DOHH2 (cell line): Measurements from ENCODE around the gene GPR171.

ENCODE experiments used
- H3F3A ChIP-seq: fragments of 200-600 bp; sonication (generic), shearing (Covaris generic); 2 replicates; pipeline ENCODE4 v1.6.0; 2016; ENCODE audit warnings: antibody characterized with exemption, mild to moderate bottlenecking; ENCODE audit not compliant: control insufficient read depth, insufficient read depth
- H3K27ac ChIP-seq: fragments of 200-600 bp; sonication (generic); 2 replicates; pipeline ENCODE4 v1.5.1; 2014; ENCODE audit warnings: low read depth, mild to moderate bottlenecking, low read length, moderate library complexity
- H3K27me3 ChIP-seq: fragments of 200-600 bp; sonication (generic); 2 replicates; pipeline ENCODE4 v1.6.1; 2014; ENCODE audit warnings: mild to moderate bottlenecking, low read length, mixed read lengths; ENCODE audit not compliant: control insufficient read depth
- H3K36me3 ChIP-seq: fragments of 200-600 bp; sonication (generic); 2 replicates; pipeline ENCODE4 v1.6.1; 2014; ENCODE audit warnings: mild to moderate bottlenecking, low read length, moderate library complexity, mixed read lengths; ENCODE audit not compliant: control insufficient read depth
- H3K4me1 ChIP-seq: fragments of 200-600 bp; sonication (generic); 2 replicates; pipeline ENCODE4 v1.6.1; 2014; ENCODE audit warnings: mild to moderate bottlenecking, low read length, mixed read lengths; ENCODE audit not compliant: control insufficient read depth
- H3K4me2 ChIP-seq: fragments of 200-600 bp; sonication (generic); 2 replicates; pipeline ENCODE4 v1.6.0; 2014; ENCODE audit warnings: mild to moderate bottlenecking, low read length, moderate library complexity
- H3K4me3 ChIP-seq: fragments of 200-600 bp; sonication (generic); 2 replicates; pipeline ENCODE4 v1.5.1; 2014; ENCODE audit warnings: mild to moderate bottlenecking, low read length, mixed read lengths
- H3K79me2 ChIP-seq: fragments of 200-600 bp; sonication (generic); 2 replicates; pipeline ENCODE4 v1.6.1; 2014; ENCODE audit warnings: mild to moderate bottlenecking, low read length, mixed read lengths; ENCODE audit not compliant: control insufficient read depth
- H3K9me2 ChIP-seq: fragments of 200-600 bp; sonication (generic); replicated peaks from 2 replicates; pipeline ENCODE4 v1.6.1; 2014; ENCODE audit warnings: mild to moderate bottlenecking, low read length, mixed read lengths; ENCODE audit not compliant: control insufficient read depth
- H3K9me3 ChIP-seq: fragments of 200-600 bp; sonication (generic); 2 replicates; pipeline ENCODE4 v1.6.1; 2014; ENCODE audit warnings: antibody characterized with exemption, low read length, mixed read lengths; ENCODE audit not compliant: control insufficient read depth, insufficient read depth
- H4K20me1 ChIP-seq: fragments of 200-600 bp; sonication (generic); 2 replicates; pipeline ENCODE4 v1.6.0; 2014; ENCODE audit warnings: low read depth, mild to moderate bottlenecking, antibody characterized with exemption, low read length, moderate library complexity; ENCODE audit not compliant: control insufficient read depth, insufficient read depth
- EZH2phosphoT487 ChIP-seq: fragments of 200-600 bp; sonication (generic); IDR thresholded peaks from 2 replicates; pipeline ENCODE4 v1.6.1; 2017; ENCODE audit warnings: borderline replicate concordance, mild to moderate bottlenecking, antibody characterized with exemption, low read length, moderate library complexity, mixed read lengths
- TF ChIP-seq, protein P1 (sequence below): fragments of 200-600 bp; sonication (generic); IDR thresholded peaks from one replicate; pipeline ENCODE4 v1.5.1; 2014; ENCODE audit warnings: antibody characterized with exemption, mild to moderate bottlenecking, low read depth, low read length; ENCODE audit not compliant: poor library complexity, severe bottlenecking

GPR171 gene

DNA sequence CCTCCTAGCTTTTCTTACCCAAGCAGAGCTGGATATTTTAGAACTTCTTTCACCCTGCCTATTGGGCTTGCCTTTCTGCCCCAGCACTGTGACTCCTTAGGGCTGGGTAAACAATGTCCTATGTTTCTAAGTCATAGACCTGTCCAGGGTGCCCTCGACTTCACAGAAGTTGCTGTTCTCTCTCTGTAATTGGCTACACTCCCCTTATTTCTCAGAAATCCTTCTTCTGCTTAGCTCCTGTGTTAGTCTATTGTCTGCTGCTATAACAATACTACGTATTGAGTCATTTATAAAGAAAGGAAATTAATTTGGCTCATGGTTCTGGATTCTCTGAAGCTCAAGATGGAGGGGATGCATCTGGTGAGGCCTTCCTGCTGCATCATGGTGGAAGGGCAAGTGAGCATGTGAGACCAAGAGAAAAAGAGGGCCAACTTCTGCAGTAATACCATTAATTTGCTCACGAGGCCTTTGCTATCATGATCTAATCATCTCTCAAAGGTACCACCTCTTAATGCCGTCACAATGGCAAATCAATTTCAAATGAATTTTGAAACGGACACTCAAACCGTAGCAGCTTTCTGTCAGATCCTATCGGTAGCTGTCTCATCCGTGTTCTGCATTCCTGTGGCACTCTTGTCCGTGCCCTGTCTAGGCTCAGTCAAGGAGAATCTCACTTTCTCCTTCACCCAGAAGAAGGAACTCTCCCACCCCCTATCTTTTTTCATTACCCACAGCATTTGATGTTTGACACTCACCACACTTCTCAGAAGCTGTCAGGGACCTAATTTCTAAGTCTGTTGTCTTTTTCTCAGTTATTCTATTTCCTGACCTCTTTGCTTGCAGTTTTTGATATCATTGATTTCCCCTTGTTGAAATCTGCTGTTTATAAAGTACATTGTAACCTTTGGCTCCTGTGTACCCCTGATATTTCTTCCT lies 22.3 kb upstream of the GPR171 start:
- no peak overlapping the region for H3K4me2 ChIP-seq
- no peaks in the 10 kb centered on the region for H3K27me3 ChIP-seq
- TF ChIP-seq EZH2phosphoT487: no peak
- TF ChIP-seq, protein P1, sequence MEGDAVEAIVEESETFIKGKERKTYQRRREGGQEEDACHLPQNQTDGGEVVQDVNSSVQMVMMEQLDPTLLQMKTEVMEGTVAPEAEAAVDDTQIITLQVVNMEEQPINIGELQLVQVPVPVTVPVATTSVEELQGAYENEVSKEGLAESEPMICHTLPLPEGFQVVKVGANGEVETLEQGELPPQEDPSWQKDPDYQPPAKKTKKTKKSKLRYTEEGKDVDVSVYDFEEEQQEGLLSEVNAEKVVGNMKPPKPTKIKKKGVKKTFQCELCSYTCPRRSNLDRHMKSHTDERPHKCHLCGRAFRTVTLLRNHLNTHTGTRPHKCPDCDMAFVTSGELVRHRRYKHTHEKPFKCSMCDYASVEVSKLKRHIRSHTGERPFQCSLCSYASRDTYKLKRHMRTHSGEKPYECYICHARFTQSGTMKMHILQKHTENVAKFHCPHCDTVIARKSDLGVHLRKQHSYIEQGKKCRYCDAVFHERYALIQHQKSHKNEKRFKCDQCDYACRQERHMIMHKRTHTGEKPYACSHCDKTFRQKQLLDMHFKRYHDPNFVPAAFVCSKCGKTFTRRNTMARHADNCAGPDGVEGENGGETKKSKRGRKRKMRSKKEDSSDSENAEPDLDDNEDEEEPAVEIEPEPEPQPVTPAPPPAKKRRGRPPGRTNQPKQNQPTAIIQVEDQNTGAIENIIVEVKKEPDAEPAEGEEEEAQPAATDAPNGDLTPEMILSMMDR: no peak
- H3K4me1 ChIP-seq: peaks cover 14% of the 10 kb centered on the region
- H3K4me3 ChIP-seq: no peak overlapping the region
- H4K20me1 ChIP-seq: no peaks in the 10 kb centered on the region
- H3K9me2 ChIP-seq: no peaks in the 10 kb centered on the region
- no peaks in the 10 kb centered on the region for H3F3A ChIP-seq
- H3K36me3 ChIP-seq: no peaks in the 10 kb centered on the region
- no peaks in the 10 kb centered on the region for H3K9me3 ChIP-seq
- H3K27ac ChIP-seq: no peak overlapping the region
- no peaks in the 10 kb centered on the region for H3K79me2 ChIP-seq

DNA sequence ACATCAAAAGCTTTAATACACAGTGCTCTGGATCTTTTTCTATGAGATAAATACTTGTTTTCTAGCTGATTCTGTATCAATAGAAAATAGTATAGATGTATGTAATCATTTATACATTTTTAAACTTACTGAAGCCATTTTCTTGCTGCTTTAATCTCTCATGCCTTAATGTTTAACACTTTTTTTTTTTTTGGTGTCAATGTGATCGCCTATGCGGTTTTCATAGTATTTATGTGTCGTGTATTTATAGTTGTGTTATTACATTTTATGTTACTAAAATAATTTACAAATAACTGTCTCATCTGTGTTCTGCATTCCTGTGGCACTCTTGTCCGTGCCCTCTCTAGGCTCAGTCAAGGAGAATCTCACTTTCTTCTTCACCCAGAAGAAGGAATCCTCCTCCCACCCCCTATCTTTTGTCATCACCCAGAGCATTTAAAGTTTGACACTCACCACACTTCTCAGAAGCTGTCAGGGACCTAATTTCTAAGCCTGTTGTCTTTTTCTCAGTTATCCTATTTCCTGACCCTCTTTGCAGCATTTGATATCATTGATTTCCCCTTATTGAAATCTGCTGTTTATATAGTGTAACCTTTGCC lies 21.4 kb upstream of the GPR171 start:
- no peaks in the 10 kb centered on the region for H3F3A ChIP-seq
- no peaks in the 10 kb centered on the region for H3K36me3 ChIP-seq
- peaks cover 11% of the 10 kb centered on the region for H3K4me1 ChIP-seq
- H3K9me3 ChIP-seq: no peaks in the 10 kb centered on the region
- H3K4me3 ChIP-seq: no peak overlapping the region
- no peaks in the 10 kb centered on the region for H4K20me1 ChIP-seq
- no peak overlapping the region for H3K4me2 ChIP-seq
- TF ChIP-seq, protein P1: no peak
- TF ChIP-seq EZH2phosphoT487: no peak
- no peak overlapping the region for H3K27ac ChIP-seq
- no peaks in the 10 kb centered on the region for H3K27me3 ChIP-seq
- no peaks in the 10 kb centered on the region for H3K79me2 ChIP-seq
- H3K9me2 ChIP-seq: no peaks in the 10 kb centered on the region

- TF ChIP-seq, protein P1: no peak
- TF ChIP-seq EZH2phosphoT487: no peak
- H3K9me2 ChIP-seq: no peaks in the 10 kb centered on the region
- no peaks in the 10 kb centered on the region for H3F3A ChIP-seq
- H3K36me3 ChIP-seq: no peaks in the 10 kb centered on the region
- H3K27me3 ChIP-seq: no peaks in the 10 kb centered on the region
- H3K4me3 ChIP-seq: no peak overlapping the region
- H3K27ac ChIP-seq: no peak overlapping the region
- no peak overlapping the region for H3K4me2 ChIP-seq
- no peaks in the 10 kb centered on the region for H3K9me3 ChIP-seq
- no peaks in the 10 kb centered on the region for H3K4me1 ChIP-seq
- H4K20me1 ChIP-seq: no peaks in the 10 kb centered on the region
- no peaks in the 10 kb centered on the region for H3K79me2 ChIP-seq
Measured at GRCh38 chr3:151219056-151219455, 16.0 kb upstream of the GPR171 start.
